ENCODE measurements around the gene DYNC1I2. TPM values are rescaled to one million over a fixed set of nuclear protein-coding genes. Genes with fewer than 3 reads are reported as not detected.

Gene DYNC1I2
- total RNA-seq, 4 donors from 2014 or later, result 54.6 to 165 (median 105) TPM

Other genes with a start within 250 kb of the DYNC1I2 start
- 100 to 1,000 TPM; 108 to 335 (median 219) TPM for gene CYBRD1, start 165.0 kb upstream of the DYNC1I2 start, total RNA-seq
- gene SLC25A12, start 206.8 kb downstream of the DYNC1I2 start, total RNA-seq, result 10 to 100 TPM; 25.9 to 69.4 (median 35.3) TPM
- gene HAT1, start 235.0 kb downstream of the DYNC1I2 start, total RNA-seq, result 10 to 100 TPM; 27.9 to 60.9 (median 36.9) TPM

All from uterus (tissue), 4 donors.